Measurements from ENCODE around the gene ATRNL1.

GRCh38 chr10:115222039-115222438 is 128.9 kb downstream of the ATRNL1 start:
- no peak for TF ChIP-seq POLR2A (IDR thresholded peaks at IDR 0.05)
- TF ChIP-seq CTCF (IDR thresholded peaks at IDR 0.05), result no peak
